ENCODE data around the gene GAS6.

- no peak for TF ChIP-seq POLR2A (IDR thresholded peaks at IDR 0.05; ENCODE audit: low read depth, low read length)
- TF ChIP-seq CTCF (IDR thresholded peaks at IDR 0.05; ENCODE audit: extremely low read depth in 1 of 2, insufficient read depth in 1 of 2, low read depth in 1 of 2, low read length in 2 of 2), result no peak
- no peak for TF ChIP-seq POLR2AphosphoS5 (IDR thresholded peaks at IDR 0.05; ENCODE audit: insufficient read depth, low read depth, low read length)
- no peak for TF ChIP-seq GATA2 (IDR thresholded peaks at IDR 0.05; ENCODE audit: insufficient read depth, insufficient read length, low read depth, low read length)
- TF ChIP-seq JUN (IDR thresholded peaks at IDR 0.05; ENCODE audit: borderline replicate concordance, insufficient read depth, insufficient read length, low read depth), result no peak
- no peak for TF ChIP-seq EZH2 (IDR thresholded peaks at IDR 0.05; ENCODE audit: borderline replicate concordance, low read depth, low read length, severe bottlenecking)
- no peak for TF ChIP-seq FOS (IDR thresholded peaks at IDR 0.05; ENCODE audit: borderline replicate concordance, insufficient read depth, low read length)
- TF ChIP-seq MAX (IDR thresholded peaks at IDR 0.05; ENCODE audit: insufficient read depth, insufficient read length), result no peak
- no peak for TF ChIP-seq MYC (IDR thresholded peaks at IDR 0.05; ENCODE audit: low read depth, low read length)
Measured at GRCh38 chr13:113845723-113846635, 17.9 kb downstream of the GAS6 start.

All from endothelial cell of umbilical vein (primary cell).